ENCODE results near the gene G3BP2. TPM values are rescaled to one million over a fixed set of nuclear protein-coding genes. Genes with fewer than 3 reads are reported as not detected.
A peak's percentile ranks its signal among the peaks of the same experiment; 100 is the strongest.

Gene G3BP2
- total RNA-seq, 6 experiments from 2014 or later, result 157 to 169 (median 168) TPM

DNA sequence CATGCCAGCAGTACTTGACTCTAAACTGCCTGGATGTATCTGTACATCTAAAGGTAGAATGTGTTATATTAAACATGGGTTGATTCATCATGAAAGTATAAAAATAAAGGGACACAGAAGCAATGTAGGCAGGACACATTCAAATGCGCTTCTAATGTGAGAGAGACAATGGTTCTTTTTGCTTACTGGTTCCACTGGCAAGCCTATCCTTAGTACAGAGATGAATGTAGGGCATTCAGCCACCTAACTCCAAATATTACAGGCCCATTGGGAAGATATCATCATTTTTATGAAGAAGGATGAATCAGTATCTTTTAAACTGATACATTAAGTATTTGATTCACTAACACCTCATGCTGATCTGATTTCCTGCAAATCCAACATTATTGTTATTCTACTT lies 60.9 kb downstream of the G3BP2 start:
- TF ChIP-seq, protein P1, sequence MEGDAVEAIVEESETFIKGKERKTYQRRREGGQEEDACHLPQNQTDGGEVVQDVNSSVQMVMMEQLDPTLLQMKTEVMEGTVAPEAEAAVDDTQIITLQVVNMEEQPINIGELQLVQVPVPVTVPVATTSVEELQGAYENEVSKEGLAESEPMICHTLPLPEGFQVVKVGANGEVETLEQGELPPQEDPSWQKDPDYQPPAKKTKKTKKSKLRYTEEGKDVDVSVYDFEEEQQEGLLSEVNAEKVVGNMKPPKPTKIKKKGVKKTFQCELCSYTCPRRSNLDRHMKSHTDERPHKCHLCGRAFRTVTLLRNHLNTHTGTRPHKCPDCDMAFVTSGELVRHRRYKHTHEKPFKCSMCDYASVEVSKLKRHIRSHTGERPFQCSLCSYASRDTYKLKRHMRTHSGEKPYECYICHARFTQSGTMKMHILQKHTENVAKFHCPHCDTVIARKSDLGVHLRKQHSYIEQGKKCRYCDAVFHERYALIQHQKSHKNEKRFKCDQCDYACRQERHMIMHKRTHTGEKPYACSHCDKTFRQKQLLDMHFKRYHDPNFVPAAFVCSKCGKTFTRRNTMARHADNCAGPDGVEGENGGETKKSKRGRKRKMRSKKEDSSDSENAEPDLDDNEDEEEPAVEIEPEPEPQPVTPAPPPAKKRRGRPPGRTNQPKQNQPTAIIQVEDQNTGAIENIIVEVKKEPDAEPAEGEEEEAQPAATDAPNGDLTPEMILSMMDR (IDR thresholded peaks at IDR 0.05), result no peak
- Mint-ChIP-seq H3K36me3 (ENCODE audit: low read depth) (no peaks in the 10 kb centered on the region), H3K4me3 (no peak overlapping the region), H3K27ac (no peak overlapping the region), H3K9me3 (no peaks in the 10 kb centered on the region), H3K4me1 (ENCODE audit: low read depth) (no peaks in the 10 kb centered on the region), H3K27me3 (ENCODE audit: insufficient read depth) (no peaks in the 10 kb centered on the region; the same call in 1 of the 2 replicates)
- DNase-seq, result no peak

- Mint-ChIP-seq H3K27ac (no peak overlapping the region), H3K4me3 (no peak overlapping the region), H3K9me3 (no peaks in the 10 kb centered on the region), H3K27me3 (ENCODE audit: insufficient read depth) (no peaks in the 10 kb centered on the region), H3K36me3 (ENCODE audit: low read depth) (no peaks in the 10 kb centered on the region), H3K4me1 (ENCODE audit: low read depth) (no peaks in the 10 kb centered on the region)
- TF ChIP-seq, protein P1 (IDR thresholded peaks at IDR 0.05), result no peak
- no peak for DNase-seq
These were observed 67.3 kb downstream of the G3BP2 start for GRCh38 chr4:75605928-75606327.

- no peaks in the 10 kb centered on the region for H3K27me3 Mint-ChIP-seq (ENCODE audit: insufficient read depth)
- TF ChIP-seq, protein P1 (IDR thresholded peaks at IDR 0.05), result no peak
These were observed 73.6 kb downstream of the G3BP2 start for GRCh38 chr4:75599647-75600046.

GRCh38 chr4:75598390-75598789 lies 74.8 kb downstream of the G3BP2 start:
- DNase-seq, result peak; percentile 58
- TF ChIP-seq, protein P1 (IDR thresholded peaks at IDR 0.05), result no peak
- H3K27me3 Mint-ChIP-seq (ENCODE audit: insufficient read depth), result no peaks in the 10 kb centered on the region
- H3K4me1 Mint-ChIP-seq (ENCODE audit: low read depth), result peaks cover 11% of the 10 kb centered on the region
- H3K27ac Mint-ChIP-seq, result no peak overlapping the region; the same call in 1 of the 2 replicates
- H3K36me3 Mint-ChIP-seq (ENCODE audit: low read depth), result no peaks in the 10 kb centered on the region
- no peaks in the 10 kb centered on the region for H3K9me3 Mint-ChIP-seq
- no peak overlapping the region for H3K4me3 Mint-ChIP-seq

More at GRCh38 chr4:75599647-75600046, 73.6 kb downstream of the G3BP2 start:
- Mint-ChIP-seq H3K27ac (no peak overlapping the region), H3K9me3 (no peaks in the 10 kb centered on the region), H3K4me1 (ENCODE audit: low read depth) (peaks cover 11% of the 10 kb centered on the region), H3K36me3 (ENCODE audit: low read depth) (no peaks in the 10 kb centered on the region), H3K4me3 (no peak overlapping the region)
- DNase-seq, result no peak

DNA sequence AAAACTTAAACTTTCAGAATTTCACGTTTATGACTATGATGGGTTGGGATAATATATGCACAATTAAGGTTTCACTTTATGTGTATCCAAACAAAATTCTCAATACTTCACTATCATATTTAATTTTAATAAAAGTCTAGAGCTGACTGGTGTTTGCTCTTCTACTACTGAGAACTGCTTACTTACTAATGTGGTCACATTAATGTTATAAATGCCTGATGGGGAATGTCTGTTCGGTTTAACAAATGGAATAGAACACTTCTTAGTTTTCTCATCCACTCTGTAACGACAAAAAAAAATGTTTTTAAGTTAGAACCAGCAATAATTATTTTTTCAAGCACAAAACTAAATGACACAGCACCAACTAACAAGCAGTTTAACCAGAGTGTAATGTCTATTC lies 77.2 kb downstream of the G3BP2 start:
- Mint-ChIP-seq H3K4me1 (ENCODE audit: low read depth) (peaks cover 11% of the 10 kb centered on the region), H3K9me3 (no peaks in the 10 kb centered on the region), H3K36me3 (ENCODE audit: low read depth) (no peaks in the 10 kb centered on the region), H3K4me3 (no peak overlapping the region), H3K27ac (no peak overlapping the region), H3K27me3 (ENCODE audit: insufficient read depth) (no peaks in the 10 kb centered on the region)
- no peak for DNase-seq
- TF ChIP-seq, protein P1 (IDR thresholded peaks at IDR 0.05), result no peak

DNA sequence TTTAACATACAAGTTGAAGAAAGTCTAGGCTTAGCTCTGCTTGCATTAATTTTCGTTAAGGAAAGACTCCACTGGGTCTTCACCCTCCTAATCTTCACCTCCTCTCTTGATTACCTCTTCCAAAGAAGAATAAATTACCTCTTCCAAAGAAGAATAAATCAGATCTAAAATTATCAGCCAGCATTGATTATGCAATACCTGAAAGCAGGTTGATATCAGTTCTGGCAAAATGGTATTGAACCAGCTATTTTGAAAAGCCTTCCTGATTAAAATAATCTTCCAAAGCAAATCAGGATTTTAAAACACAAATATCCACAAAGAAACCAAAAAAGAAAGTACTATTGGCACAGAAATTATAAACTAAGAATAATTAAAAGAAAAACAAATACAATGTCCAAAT lies 79.8 kb downstream of the G3BP2 start:
- Mint-ChIP-seq H3K27ac (no peak overlapping the region), H3K9me3 (no peaks in the 10 kb centered on the region), H3K4me1 (ENCODE audit: low read depth) (peaks cover 4% of the 10 kb centered on the region), H3K4me3 (no peak overlapping the region), H3K27me3 (ENCODE audit: insufficient read depth) (no peaks in the 10 kb centered on the region), H3K36me3 (ENCODE audit: low read depth) (no peaks in the 10 kb centered on the region)
- no peak for DNase-seq
- TF ChIP-seq, protein P1 (IDR thresholded peaks at IDR 0.05), result no peak

Data from HFFc6 (cell line).